NCI-H2107 (cell line): ENCODE results near the gene ADD1.
"Not testable (repeated sequence)": the region's sequence is repeated elsewhere in the genome, so short reads cannot be mapped to it uniquely, and the experiment has no call there.

ENCODE experiments used
- DNase-seq: peaks from one replicate; lab custom pipeline; 2025; lab: John Stamatoyannopoulos, UW

The ADD1 gene

DNA sequence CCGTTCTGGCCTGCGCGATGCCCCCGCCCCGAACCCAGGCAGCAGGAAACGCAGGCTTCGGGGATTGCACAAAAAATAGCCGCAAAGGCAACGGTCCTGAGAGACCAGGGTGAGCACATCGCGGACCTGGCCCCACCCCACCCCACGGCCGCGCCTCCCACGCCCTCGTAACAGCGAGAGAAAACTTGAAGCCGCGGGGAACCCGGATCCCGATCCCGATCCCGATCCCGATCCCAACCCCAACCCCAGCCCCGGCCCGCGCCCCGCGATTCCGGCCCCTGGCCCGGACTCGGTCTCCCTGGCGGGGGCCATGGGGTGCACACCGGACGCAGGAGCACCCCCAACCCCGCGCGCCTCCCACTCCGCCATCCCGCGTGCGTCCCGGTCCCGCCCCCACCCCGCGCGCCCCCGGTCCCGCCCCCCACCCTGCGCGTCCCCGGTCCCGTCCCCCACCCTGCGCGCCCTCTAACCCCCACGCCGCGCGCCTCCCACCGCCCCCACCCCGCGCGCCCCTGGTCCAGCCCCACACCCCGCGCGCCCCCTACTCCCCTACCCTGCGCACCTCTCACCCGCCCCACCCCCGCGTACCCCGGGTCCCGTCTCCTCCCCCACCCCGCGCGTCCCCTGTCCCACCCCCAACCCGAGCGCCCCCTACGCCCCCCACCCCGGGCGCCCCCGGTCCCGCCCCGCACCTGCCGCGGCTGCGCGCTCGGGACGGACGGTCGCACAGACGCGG is 90.6 kb downstream of the ADD1 start:
- DNase-seq = no peak

DNA sequence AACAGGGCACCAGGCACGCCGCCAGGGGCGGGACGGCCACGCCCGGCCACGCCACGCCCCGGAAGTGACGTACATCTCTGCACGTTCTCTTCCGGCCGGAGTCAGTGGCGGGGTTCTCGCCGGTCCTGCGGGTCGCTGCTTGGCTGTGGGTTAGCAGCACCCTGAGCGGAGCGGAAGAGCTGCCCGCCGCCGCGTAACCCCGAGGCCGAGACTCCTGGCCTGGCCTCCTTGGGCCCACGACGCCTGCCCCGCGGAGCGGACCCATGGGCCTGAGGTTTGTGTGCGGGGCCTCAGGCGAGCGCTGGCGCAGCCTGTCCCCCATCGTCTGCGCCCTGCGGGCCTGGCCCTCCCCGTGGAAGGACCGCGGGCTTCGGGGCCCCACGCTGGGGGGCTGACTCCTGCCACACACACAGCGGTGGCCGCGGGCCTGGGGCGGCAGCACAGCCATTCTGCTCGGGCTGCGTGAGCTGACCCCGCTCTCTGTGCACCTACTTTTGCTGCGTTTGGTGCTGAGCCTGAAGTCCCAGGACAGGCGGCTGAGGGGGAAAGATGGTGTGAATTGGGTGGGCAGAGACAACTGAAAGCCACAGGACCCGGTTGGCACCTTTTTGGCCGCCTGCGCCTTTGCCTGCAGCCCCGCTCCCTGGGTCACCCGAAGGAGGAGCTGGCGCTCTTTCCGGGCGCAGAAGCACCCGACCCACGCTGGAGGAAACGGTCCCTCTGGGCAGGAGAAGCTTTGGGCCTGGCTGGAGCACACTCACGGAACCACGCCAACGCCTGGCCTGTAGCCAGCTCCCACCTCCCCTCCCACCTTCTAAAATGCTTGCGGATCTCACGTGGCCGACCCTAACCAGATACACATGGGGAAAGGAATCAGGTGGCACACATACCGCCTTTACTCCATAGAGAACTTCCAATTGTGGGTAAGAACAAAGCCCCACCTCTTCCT is 91.4 kb downstream of the ADD1 start:
- DNase-seq = peak; percentile 74

DNA sequence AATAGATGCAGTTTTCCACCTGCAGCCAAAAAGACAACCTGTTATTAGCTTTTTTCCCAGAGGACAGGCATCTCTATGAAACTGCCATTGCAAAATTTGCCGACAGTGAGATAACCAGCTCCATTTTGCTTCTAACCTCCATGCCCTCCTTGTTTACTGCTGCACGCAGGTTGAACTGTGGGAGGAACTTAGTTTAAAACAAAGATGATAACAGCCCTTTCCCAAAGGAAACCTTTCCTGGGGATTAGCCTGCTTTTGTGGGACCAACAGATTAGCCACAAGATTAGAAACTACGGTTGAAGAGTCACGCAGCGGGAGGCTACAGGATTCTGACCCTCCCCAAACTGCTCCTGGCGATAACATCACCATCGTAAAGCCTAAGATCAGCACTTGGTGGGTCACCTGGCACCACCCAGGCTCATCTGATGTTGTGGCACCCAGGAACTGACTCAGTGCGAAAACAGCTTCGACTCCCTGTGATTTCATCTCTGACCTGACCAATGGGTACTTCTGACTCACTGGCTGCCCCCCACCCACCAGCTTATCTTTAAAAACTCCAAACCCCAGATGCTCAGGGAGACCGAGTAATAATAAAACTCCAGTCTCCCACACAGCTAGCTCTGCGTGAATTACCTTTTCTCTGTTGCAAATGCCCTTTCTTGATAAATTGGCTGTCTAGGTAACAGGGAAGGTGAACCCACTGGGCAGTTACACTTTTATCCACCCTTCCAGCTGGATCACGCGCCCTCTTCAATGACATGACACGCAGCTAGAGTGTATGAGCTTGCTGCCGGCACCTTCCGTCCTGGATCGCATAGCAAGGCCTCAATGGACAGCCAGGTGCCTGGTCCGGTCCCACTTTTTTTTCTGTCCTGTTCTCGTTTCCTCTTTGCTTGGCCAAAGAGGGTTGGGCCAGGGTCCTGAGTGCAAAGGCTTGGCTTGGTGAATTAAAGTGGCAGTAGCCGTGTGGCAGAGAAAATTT is 92.4 kb downstream of the ADD1 start:
- no peak for DNase-seq

GRCh38 chr4:2936773-2937145 is 93.1 kb downstream of the ADD1 start:
- no peak for DNase-seq

DNA sequence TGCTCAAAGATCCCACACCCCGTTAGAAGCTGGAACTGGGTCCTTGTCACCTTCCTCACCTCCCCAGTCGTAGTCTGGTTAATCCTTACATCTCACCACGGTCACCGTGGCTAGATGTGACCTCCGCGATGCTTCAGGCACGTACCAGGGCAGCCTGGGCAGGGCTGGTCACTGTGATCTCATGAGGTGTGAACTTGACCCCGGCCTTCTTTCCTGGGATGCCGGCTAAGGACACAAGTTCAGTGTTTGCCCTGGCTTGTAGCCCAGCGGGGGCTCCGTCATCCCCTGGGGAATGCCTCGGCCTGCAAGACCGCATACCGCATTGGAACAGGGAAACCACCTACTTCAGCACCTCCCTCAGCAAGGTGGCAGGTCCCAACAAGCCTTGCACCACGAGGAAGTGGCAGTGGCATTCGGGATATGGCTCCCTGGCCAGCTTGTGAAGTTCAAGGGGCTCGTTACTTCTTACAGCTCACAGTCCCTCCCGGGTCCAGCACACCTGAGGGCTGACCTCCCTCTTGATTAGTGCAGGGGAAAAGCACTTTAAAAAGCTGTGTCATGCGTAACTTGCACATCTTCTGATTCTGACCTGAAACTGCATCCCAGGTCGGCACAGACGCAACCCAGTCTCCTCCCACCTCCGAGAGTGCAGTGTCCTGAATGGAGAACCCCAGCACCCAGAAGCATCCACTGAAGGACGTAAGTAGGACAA is 93.7 kb downstream of the ADD1 start:
- peak; percentile 26 for DNase-seq

GRCh38 chr4:2937986-2938385 is 94.3 kb downstream of the ADD1 start:
- DNase-seq = no peak

GRCh38 chr4:2938411-2938810 is 94.8 kb downstream of the ADD1 start:
- not testable (repeated sequence) for DNase-seq

GRCh38 chr4:2938906-2939305 is 95.3 kb downstream of the ADD1 start:
- no peak for DNase-seq

DNA sequence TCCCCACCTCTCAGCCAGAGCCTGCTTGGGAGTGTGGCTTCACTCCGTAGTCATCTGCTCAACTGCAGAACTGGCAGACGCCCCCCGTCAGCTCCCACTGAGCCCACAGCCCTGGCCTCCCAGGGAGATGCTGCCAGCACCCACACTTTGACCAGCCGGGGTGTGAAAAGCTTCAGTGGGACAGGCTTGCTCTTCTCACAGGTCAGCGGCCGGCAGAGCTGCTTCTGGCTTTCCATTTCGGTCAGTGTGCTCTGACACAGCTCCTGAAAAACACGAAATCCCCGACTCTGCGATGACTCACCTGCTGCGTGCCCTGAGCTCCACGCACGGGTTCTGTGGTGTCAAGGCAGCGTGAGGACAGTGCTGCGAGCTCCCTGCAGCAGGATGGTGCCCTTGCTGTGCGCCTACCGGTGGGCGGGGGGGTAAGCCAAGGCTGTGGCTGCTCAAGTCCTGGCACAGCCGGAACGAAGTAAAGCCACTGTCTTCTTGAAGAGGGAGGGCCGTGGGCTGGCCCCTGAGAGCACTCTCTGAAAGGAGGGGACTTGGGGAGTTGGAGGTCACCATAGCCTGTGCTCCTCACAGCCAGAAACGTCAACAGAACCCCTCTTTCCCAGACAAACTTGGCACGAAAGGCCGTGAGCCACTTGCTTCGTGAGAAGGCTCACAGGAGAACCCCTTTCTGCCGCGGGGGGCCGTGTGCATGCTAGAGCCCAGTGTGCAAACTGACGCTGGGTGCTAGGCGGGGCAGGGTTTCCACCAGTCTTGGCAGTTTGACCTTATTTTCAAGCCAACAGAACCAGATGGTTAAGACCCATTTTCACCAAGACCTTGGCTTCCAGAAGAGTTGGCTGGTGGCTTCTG is 96.0 kb downstream of the ADD1 start:
- no peak for DNase-seq

- DNase-seq = no peak
Observed at GRCh38 chr4:2940267-2941137, 96.9 kb downstream of the ADD1 start.

- no peak for DNase-seq
Observed at GRCh38 chr4:2941138-2942036, 97.7 kb downstream of the ADD1 start.

DNA sequence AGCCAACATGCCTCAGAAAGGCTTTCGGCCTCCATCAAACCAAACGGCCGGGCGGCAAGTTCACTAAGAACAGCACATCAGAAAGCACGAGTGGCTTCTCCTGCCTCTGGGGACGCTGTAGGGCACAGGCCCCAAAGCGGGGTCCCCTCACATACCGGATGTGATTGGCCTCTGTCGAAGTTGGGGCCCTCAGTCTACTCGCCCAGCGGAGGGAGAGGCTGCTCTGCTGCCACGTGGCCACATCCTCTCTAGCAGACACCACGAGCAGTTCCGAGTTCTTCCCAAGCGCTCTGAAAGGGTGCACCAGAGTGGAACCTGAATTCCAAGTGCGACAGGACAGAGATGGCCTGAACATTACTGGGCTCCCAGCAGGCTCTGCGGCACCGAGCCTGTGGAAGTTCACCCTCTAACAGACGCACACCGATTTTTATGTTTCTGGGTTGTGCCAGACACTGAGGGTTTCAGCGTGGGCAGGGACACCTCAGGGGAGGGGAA is 98.4 kb downstream of the ADD1 start:
- DNase-seq = no peak

GRCh38 chr4:2942532-2943363 is 99.1 kb downstream of the ADD1 start:
- DNase-seq = no peak

DNA sequence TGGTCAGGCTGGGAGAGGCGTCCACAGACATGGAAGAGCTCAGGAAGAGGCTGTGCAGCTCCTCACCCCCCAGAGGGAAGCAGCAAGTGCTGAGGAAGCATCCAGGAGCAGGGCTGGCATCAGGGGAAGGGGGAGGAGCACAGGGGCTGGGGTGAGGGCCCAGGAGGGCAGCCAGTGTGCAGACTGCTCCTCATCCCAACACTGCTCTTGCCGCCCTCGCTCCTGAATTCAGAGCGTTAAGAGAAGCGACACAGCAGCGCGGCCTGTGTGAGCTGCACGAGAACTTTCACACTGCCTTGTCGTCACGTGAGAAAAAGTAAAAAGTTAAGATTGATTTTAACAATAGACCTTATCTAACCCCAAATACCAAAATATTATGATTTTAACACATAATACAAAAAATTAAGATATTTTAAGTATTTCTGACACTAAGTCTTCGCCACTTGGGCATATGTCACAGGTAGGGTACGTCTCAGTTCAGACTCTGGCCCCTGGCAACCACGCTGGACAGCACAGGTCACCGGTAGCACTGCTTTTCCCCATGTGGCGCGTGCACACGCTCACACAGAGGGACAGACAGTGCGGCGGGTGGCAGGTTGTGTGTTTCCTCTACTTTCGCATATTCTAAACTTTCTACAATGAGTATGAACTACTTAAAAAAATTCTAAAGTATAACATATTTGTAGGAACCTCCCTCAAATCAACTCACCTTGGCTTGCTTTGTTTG is 99.9 kb downstream of the ADD1 start:
- no peak for DNase-seq

DNA sequence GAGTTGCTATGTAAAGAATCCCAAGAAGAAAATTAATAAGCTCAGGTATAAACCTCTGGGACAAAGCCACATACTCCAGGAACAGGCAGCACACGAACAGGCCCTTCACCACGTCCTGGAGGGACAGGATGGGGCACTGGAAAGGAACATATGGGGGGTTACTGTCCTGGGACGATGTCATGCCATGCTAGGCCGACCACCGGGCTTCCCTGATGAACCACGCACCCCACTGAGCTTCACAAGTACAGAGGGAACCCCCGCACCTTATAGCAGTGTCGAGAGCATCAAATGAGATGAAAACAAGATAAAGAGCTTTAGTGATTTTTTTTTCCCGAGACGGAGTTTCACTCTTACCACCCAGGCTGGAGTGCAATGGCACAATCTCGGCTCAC is 100.4 kb downstream of the ADD1 start:
- no peak for DNase-seq
